Measurements from ENCODE around the gene MAP4K2. TPM values are rescaled to one million over a fixed set of nuclear protein-coding genes. Genes with fewer than 3 reads are reported as not detected.

The MAP4K2 gene
- polyA plus RNA-seq, 1 of the 3 experiments (the other 2 are of a cell fraction): 20.0 TPM

DNA sequence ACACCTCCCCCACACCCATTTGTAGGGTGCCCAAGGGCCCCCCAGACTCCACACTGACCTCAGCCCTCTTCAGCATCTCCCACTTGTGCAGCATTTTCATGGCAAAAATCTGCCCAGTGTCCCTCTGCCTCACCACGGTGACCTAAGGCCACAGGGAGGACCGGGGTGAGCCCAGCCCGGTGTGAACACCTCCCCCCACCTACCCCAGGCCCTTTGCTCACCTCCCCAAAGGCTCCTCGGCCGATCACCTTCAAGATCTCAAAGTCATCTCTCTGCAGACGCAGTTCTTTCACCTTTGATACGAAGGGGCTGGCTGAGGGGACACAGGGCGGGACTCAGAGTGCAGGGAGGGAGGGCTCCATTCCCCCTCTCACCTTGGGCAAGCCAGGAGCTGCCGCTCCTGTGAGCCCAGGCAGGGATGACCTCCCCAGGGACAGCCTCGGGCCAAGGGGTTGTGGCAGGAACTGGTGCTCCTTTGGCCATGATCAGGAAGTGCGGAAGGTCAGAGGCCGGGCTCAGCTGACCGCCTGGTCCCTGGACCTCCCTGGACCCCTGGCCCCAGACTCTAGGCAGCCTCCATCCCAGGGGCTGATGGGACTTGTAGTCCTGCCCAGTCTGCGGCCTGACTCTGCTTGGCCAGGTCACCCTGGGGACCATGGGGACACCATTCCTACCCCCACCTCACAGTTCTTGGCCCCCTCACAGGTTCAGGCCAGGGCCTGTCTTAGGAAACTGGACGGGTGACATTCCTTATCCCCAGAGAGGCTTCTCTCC lies 38.8 kb upstream of the MAP4K2 start:
- no peak overlapping the region for H3K4me3 ChIP-seq (ENCODE audit: low read depth in 2 of 2, low read length in 1 of 2)
- no peak overlapping the region for H2AFZ ChIP-seq (ENCODE audit: low read depth)
- no peaks in the 10 kb centered on the region for H3K9me2 ChIP-seq
- TF ChIP-seq CTCF (IDR thresholded peaks at IDR 0.05) (no peak), FOXM1 (IDR thresholded peaks at IDR 0.05; ENCODE audit: low read depth) (no peak), SMC3 (IDR thresholded peaks at IDR 0.05; ENCODE audit: low read depth, low read length) (no peak), IRF3 (IDR thresholded peaks at IDR 0.05; ENCODE audit: low read depth, low read length) (no peak), RCOR1 (IDR thresholded peaks at IDR 0.05; ENCODE audit: low read length) (no peak), ZBTB33 (IDR thresholded peaks at IDR 0.05; ENCODE audit: borderline replicate concordance, low read depth) (no peak), RAD21 (IDR thresholded peaks at IDR 0.05; ENCODE audit: low read length) (no peak), USF2 (IDR thresholded peaks at IDR 0.05; ENCODE audit: borderline replicate concordance, low read depth, low read length) (no peak), EZH2phosphoT487 (IDR thresholded peaks at IDR 0.05; ENCODE audit: borderline replicate concordance, low read depth) (no peak), NRF1 (IDR thresholded peaks at IDR 0.05; ENCODE audit: low read depth, low read length) (no peak), SIN3A (IDR thresholded peaks at IDR 0.05; ENCODE audit: borderline replicate concordance, low read depth, low read length) (no peak), RFX5 (IDR thresholded peaks at IDR 0.05; ENCODE audit: low read length) (no peak), TEAD4 (IDR thresholded peaks at IDR 0.05; ENCODE audit: borderline replicate concordance, insufficient read depth) (no peak), JUND (IDR thresholded peaks at IDR 0.05) (no peak), YY1 (IDR thresholded peaks at IDR 0.05; ENCODE audit: low read depth) (no peak), GATA2 (CRISPR knock-in tag; IDR thresholded peaks at IDR 0.05) (no peak), NFIC (IDR thresholded peaks at IDR 0.05; ENCODE audit: borderline replicate concordance) (no peak)
- TF ChIP-seq, protein P1, sequence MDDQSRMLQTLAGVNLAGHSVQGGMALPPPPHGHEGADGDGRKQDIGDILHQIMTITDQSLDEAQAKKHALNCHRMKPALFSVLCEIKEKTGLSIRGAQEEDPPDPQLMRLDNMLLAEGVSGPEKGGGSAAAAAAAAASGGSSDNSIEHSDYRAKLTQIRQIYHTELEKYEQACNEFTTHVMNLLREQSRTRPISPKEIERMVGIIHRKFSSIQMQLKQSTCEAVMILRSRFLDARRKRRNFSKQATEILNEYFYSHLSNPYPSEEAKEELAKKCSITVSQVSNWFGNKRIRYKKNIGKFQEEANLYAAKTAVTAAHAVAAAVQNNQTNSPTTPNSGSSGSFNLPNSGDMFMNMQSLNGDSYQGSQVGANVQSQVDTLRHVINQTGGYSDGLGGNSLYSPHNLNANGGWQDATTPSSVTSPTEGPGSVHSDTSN (IDR thresholded peaks at IDR 0.05): no peak
- no peaks in the 10 kb centered on the region for H3K9me3 ChIP-seq
- ChIA-PET POLR2A (no interaction called here), CTCF (interaction anchor here (1.1 to 12.8 kb wide), 3 partner anchors 45 to 172 kb away, joined by 4 to 530 read pairs (median 8); partner anchors contain the start of genes ARL2 and EHD1)
- no peaks in the 10 kb centered on the region for H4K20me1 ChIP-seq (ENCODE audit: insufficient read depth)
- no peak overlapping the region for H3K4me2 ChIP-seq
- no peak overlapping the region for H3K9ac ChIP-seq
- no peak for DNase-seq
- no peaks in the 10 kb centered on the region for H3K79me2 ChIP-seq (ENCODE audit: insufficient read depth)
- WGBS (ENCODE audit: low lambda C conversion rate): 90% methylated on average over 10 of the region's 15 CpGs
- H3K27me3 ChIP-seq (ENCODE audit: insufficient read depth): no peaks in the 10 kb centered on the region
- no peak overlapping the region for H3K27ac ChIP-seq (ENCODE audit: low read depth in 2 of 2, low read length in 1 of 2)
- H3K4me1 ChIP-seq (ENCODE audit: control insufficient read depth in 1 of 2, insufficient read depth in 2 of 2, low read depth in 1 of 2, low read length in 1 of 2): peaks cover 4 to 5% of the 10 kb centered on the region in 2 experiments; a peak in 2 of 4 replicates
- H3K36me3 ChIP-seq (replicated peaks in 1 of 2; ENCODE audit: control insufficient read depth in 1 of 2, insufficient read depth in 2 of 2, low read length in 1 of 2): no peaks in the 10 kb centered on the region
- H3F3A ChIP-seq (replicated peaks; ENCODE audit: insufficient read depth): peaks cover 12% of the 10 kb centered on the region
